ENCODE data around the gene RPL39.
"Not testable (repeated sequence)": the region's sequence is repeated elsewhere in the genome, so short reads cannot be mapped to it uniquely, and the experiment has no call there.

Gene RPL39

DNA sequence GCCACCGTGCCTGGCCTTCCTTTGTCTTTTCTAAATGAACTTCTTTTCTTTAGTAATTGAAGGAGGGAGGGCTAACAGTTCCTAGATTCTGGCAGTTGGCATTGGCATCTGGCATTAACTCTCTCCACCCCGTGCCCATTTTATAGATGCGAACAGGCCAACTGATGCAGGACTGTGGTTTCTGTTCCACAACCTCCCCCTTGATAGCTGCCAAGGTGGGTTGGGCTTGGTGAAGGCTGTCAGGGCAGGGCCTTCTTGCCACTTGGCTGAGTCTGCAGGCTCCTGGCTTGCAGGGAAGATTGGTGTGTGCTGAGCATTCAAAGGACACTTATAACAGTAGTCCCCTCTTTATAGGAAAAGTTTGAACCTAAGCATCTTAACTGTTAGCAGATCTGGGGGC lies 28.7 kb downstream of the RPL39 start:
- no peak for DNase-seq

- DNase-seq: no peak
Measured at GRCh38 chrX:119760026-119760877, 31.2 kb downstream of the RPL39 start.

DNA sequence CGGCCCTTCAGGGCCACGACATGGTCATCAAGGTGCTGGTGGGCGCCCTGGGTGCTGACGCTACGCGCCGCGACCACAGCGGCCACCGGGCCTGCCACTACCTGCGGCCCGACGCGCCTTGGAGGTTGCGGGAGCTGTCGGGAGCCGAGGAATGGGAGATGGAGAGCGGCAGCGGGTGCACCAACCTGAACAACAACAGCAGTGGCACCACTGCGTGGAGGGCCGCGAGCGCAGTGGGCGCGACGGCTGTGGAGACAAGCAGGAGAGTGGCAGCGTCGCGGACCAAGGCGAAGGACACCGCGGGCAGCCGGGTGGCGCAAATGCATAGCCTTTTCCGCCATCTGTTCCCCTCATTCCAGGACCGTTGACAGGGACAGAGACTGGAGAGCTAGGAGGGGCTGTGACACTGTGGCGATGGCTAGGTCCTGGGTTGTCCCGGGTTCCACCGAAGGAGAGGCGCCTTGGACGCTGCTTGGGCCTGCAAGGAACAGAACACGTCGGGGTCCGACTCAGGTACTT lies 32.1 kb downstream of the RPL39 start:
- DNase-seq: no peak

DNA sequence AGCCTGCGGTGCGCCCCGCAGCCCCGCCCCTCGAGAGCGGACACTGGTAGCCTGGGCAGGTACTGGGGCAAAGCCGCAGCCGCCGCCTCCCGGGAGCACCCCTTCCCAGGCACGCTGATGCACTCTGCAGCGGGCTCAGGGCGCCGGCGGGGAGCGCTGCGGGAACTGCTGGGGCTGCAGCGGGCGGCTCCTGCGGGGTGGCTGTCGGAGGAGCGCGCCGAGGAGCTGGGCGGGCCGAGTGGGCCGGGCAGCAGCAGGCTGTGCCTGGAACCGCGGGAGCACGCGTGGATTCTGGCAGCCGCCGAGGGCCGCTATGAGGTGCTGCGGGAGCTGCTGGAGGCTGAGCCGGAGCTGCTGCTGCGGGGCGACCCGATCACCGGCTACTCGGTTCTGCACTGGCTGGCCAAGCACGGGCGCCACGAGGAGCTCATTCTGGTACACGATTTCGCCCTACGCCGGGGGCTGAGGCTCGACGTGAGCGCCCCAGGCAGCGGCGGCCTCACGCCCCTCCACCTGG lies 32.6 kb downstream of the RPL39 start:
- no peak for DNase-seq

DNA sequence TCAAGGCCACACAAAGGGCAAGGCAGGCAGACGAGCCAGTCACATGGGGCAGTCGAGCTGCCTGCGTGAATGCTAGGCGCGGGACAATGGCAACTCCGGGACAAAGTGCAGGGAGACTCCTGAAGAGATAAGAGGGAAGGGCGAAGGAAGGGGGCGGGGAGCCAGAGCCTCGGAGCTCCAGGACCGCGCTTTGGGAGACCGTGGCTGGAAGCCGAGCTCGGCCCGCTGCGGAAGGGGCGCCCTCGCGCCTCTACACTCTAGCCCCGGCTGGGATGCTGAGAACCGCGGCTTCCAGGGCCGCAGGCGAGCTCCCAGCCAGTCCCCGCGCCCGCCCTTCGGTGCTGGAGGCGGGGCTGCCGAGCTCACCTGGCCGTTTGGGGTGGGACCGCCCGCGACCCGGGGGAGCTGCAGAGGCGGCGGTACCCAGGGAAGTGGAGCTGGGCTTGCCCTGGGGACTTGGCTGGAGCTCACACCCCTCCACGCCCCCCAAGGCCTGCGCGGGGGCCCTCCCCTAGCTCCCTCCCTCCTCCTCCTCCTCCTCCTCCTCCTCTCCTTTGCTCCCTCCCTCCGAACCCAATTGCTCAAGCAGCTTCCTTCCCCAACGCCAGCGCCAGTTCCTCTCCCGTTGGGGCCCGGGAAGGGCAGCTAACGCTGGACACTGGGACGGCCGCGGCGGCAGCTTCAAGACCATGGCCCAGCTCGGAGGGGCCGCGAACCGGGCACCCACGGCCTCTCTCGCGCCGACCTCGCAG lies 33.3 kb downstream of the RPL39 start, which contains the start of gene SOWAHD:
TSS of gene SOWAHD (plus strand) at position 610 of the 752 bp plus-strand sequence. CDS start at position 690, 80 bp downstream.
- DNase-seq: no peak

- no peak for DNase-seq
Measured at GRCh38 chrX:119757646-119757978, 33.8 kb downstream of the RPL39 start.

DNA sequence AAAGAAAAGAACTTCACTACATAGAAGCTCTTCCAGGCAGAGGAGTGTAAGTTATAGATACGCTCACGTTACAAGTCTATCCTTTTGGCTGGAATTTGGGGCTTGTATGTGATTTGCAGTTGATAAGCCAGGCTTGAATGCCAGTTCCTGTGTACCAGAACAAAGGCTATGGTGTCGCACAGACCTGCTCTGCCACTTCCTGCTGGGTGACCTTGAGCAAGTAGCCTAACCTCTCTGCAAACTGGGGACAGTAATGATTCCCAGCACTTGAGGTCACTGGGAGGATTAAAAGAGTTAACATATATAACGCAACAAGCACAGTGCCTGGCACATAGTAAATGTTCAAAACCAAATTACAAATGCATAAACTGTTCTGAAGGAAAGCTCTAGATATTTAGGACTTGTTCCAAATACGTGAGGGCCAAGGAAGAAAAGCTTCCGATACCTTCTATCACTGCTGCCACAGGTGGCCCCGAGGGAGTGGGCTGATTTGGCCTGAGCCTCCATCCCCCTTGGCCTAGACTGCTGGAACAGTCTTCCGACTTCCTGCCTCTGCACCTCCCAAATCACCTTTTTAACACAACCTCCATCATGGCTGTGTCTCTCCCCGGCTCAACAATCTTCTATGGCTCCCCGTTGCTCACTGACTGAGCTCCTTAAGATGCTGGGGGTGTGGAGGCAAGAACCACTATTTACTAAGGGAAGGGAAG lies 34.3 kb downstream of the RPL39 start:
- DNase-seq: no peak

DNA sequence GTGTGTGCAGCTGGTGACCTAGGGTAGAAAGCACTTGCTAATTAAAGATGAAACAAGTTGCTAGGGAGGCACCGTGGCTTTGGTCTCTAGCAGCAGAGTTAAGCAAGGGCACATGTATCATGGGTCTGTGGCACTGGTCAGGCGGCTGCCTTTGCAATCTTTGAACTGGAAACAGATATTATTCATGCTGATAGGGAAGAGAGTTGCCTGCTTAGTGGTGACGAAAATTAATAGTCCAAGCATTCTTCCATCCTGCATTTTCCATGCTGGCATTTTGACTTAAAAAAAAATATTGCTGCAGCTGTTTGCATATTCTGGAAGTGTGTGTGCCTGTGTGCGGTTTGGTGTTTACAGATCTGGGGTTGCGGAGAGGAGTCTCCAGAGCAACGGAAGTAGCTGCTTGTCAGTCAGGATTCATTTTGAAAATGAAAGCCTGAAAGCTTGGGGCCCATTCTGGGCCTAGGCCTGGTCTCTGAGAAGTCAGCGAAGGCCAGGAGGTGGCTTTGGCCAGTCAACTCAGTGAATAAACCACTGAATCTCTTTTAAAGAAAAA lies 35.4 kb downstream of the RPL39 start:
- peak; percentile 15 for DNase-seq

GRCh38 chrX:119753639-119754257 lies 37.7 kb downstream of the RPL39 start:
- peak; percentile 76 for DNase-seq

GRCh38 chrX:119753001-119753400 lies 38.4 kb downstream of the RPL39 start:
- DNase-seq: no peak

GRCh38 chrX:119750751-119751150 lies 40.7 kb downstream of the RPL39 start:
- not testable (repeated sequence) for DNase-seq

GRCh38 chrX:119750131-119750530 lies 41.3 kb downstream of the RPL39 start:
- DNase-seq: not testable (repeated sequence)

DNA sequence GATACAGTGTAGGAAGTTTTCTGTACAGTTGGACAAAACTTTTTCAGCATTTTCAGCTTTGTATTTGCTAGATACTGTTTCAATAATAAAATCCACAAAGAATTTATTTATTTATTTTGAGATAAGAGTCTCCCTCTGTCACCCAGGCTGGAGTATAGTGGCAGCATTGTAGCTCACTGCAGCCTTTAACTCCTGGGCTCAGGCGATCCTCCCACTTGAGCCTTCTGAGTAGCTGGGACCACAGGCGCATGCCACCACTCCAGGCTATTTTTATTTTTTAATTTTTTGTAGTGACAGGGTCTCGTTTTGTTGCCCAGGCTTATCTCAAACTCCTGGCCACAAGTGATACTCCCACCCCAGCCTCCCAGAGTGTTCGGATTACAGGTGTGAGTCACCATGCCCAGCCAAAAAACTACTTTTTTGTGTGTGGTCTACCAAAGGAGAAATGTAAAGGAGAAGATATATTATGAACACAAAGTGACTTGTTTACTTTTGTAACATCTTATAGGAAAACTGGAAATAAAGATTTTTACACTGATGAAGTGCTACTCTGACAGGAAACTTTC lies 46.1 kb downstream of the RPL39 start:
- peak; percentile 58 for DNase-seq

DNA sequence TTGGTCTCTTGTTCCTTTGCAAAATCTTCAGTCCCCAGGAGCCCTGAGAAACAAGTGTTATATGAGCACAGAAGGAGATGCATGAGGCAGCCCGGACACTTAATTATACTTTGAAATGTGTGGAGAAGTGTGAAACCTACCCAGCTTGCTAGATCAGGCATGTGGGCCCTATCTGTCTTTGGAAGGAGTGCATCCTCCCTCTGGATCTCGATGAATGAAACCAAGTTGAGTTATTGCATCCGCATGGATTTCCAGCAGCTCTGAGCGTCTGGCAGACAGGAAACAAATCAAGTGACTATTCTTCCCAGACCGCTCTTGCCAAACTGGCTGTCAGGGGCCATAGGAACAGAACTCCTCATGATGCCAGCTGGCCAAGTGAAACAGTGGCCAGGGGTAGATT lies 52.7 kb downstream of the RPL39 start:
- no peak for DNase-seq
